Frontal cortex (tissue), 4 donors: ENCODE results near the gene SENP7. TPM values are rescaled to one million over a fixed set of nuclear protein-coding genes. Genes with fewer than 3 reads are reported as not detected.

Experiments used
- DNase-seq, 2 donors: peaks; one replicate each; pipeline ENCODE4 v3.0.0; 2012; ENCODE audit warnings: low spot score in 2 of 2
- FAIRE-seq: peaks from 2 replicates; lab custom pipeline; 2012; peaks lifted over from hg19 to GRCh38; lab: Jason Lieb, UNC
- small RNA-seq: library from RNA; depleted of rRNA; stranded (forward); fragments of <200 nt; gene quantifications from one replicate; pipeline ENCODE3, GENCODE V24; 2014
- total RNA-seq: library from RNA; depleted of rRNA; stranded (reverse); fragments of >200 nt; gene quantifications from one replicate; pipeline ENCODE4 v1.2.3, GENCODE V29; 2014
- donor health status: control.
- donor health status: control.
- donor health status: control.

SENP7 gene
- total RNA-seq, 1 donor from 2014 or later: 75.8 TPM

DNA sequence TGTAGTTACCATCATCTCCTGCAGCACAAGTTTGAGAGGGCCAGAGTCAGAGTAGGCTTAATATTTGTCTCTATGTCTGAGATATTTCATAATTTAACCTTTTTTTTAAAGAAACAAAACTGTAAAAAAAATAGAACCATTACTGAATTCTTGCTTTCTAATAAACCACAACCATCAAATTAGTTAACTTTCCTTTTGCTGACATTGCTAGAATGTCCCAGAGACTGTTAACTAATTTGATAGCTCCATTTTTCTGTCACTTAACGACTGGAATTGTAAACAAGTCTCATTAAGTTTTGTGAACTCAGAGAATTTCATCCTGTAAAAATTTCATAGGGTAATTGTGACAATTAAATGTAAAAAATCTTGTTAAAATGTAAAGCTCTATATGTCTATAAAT is 228.3 kb downstream of the SENP7 start:
- DNase-seq (no peak), FAIRE-seq (no peak)

DNA sequence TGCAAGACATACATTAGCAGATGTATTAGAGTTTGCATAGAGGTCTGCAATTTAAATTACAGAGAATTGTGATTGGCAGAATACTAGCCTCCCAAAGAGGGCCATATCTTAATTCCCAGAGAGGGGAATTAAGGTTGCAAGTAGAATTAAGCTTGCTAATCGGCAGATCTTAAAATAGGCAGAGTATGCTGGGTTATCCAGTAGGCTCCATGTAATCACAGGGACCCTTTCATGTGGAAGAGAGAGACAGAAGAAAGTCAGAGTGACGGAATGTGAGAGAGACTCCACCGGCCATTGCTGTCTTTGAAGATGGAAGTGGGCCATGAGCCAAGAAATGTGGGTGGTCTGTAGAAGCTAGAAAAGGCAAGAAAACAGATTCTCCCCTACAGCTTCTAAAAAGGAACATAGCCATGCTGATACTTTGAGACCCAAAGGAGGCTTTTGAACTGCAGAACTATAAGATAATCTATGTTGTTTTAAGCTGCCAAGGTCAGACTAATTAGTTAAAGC is 231.4 kb downstream of the SENP7 start:
- FAIRE-seq: no peak
- no peak for DNase-seq

- FAIRE-seq: no peak
- DNase-seq: no peak
Observed at GRCh38 chr3:101279765-101280385, 233.1 kb downstream of the SENP7 start.

DNA sequence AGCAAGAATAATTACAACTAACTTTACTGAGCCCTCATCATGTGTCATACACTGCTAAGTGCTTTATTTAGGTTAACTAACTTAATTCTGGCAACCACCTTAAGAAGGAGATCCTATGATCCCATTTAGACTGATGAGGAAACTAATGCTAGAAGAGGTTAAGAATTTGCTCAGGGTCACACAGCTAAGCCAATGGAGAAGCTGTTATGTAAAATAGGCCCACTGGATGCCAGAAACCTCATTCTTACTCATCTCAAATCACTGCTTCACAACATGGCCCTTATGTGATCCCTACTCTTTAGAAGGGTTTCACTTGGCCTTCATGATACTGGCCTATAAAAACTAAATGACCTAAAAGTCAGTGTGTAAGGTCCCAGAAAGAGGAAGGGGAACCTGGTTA is 233.8 kb downstream of the SENP7 start:
- DNase-seq: no peak

GRCh38 chr3:101278727-101279126 is 234.3 kb downstream of the SENP7 start:
- DNase-seq: no peak
- FAIRE-seq: no peak

More for the DNA sequence above, 233.8 kb downstream of the SENP7 start:
- no peak for FAIRE-seq

Small RNA genes within 50 kb of the gene (small RNA-seq; reads per million reads assigned to genes)
- not detected for gene RF00019

Other genes starting within 250 kb of the SENP7 start
- 3.3 TPM for gene IMPG2, start 192.6 kb downstream of the SENP7 start, total RNA-seq
- 54.2 TPM for gene TRMT10C, start 48.7 kb upstream of the SENP7 start, total RNA-seq
- 124 TPM for gene PCNP, start 61.0 kb upstream of the SENP7 start, total RNA-seq
- gene ZBTB11, start 163.9 kb upstream of the SENP7 start, total RNA-seq: 52.6 TPM
- 4,229 TPM for gene RPL24, start 173.5 kb upstream of the SENP7 start, total RNA-seq
- 72.2 TPM for gene CEP97, start 211.4 kb upstream of the SENP7 start, total RNA-seq